ENCODE results near the gene CD34. TPM values are rescaled to one million over a fixed set of nuclear protein-coding genes. Genes with fewer than 3 reads are reported as not detected.
"Not testable (repeated sequence)": the region's sequence is repeated elsewhere in the genome, so short reads cannot be mapped to it uniquely, and the experiment has no call there.

CD34 gene
- total RNA-seq, 1 donor, result 0.42 TPM

DNA sequence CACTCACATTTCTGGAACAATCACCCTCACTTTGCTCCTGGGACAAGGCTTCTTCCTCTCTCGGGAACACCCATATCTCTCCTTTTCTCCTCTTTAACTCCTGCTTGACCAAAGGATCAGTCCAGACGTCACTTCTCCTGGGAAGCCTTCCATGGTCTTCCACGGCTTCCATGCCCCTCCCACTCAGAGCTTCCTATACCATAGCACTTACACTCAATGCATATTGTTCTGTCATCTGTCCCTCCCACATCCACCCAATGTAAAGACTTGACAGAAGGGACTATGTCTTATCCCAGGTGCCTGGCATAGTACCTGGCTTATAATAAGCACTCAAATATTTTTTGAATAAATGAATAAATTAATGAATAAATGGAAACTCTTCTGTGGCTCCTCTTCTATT is 28.2 kb downstream of the CD34 start:
- Histone ChIP-seq H3K27me3 (ENCODE audit: insufficient read depth, low read length) (no peaks in the 10 kb centered on the region), H3K4me3 (ENCODE audit: low read length) (no peak overlapping the region), H3K9me3 (ENCODE audit: low read depth, low read length) (no peaks in the 10 kb centered on the region), H3K4me1 (ENCODE audit: insufficient read depth, low read length) (peaks cover 25% of the 10 kb centered on the region)

DNA sequence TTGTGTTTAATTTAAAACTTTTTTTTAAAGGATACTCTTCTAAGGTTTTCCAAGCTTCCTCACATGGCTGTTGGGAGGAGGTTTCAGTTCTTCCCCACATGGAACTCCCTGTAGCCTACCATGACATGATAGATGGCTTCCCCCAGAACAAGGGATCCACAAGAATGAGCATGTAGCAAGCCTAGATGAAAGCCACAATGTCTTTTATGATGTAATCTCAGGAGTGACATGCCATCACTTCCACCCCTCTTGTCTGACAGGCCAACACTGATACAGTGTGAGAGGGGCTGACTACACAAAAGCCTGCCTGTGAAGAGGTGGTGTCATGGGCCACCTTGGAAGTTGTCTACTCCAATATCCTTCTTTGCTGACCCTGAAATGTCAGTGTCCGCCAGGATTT is 32.0 kb downstream of the CD34 start:
- Histone ChIP-seq H3K4me1 (ENCODE audit: insufficient read depth, low read length) (peaks cover 25% of the 10 kb centered on the region), H3K9me3 (ENCODE audit: low read depth, low read length) (no peaks in the 10 kb centered on the region), H3K27me3 (ENCODE audit: insufficient read depth, low read length) (no peaks in the 10 kb centered on the region), H3K4me3 (ENCODE audit: low read length) (no peak overlapping the region)

DNA sequence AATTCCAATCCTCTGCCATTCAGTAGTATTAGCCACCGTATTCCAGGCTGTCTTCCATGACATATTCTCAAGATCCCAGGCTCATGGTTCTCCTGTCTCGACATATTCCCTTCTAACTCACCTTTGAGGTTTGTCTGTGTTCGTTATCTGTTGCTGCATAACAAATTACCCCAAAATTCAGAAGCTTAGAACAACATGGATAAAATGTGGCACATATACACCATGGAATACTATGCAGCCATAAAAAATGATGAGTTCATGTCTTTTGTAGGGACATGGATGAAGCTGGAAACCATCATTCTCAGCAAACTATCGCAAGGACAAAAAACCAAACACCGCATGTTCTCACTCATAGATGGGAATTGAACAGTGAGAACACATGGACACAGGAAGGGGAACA is 33.0 kb downstream of the CD34 start:
- not testable (repeated sequence) for H3K4me3 ChIP-seq (ENCODE audit: low read length); H3K9me3 ChIP-seq (ENCODE audit: low read depth, low read length)
- H3K4me1 ChIP-seq (ENCODE audit: insufficient read depth, low read length), result peaks cover 32% of the 10 kb centered on the region

DNA sequence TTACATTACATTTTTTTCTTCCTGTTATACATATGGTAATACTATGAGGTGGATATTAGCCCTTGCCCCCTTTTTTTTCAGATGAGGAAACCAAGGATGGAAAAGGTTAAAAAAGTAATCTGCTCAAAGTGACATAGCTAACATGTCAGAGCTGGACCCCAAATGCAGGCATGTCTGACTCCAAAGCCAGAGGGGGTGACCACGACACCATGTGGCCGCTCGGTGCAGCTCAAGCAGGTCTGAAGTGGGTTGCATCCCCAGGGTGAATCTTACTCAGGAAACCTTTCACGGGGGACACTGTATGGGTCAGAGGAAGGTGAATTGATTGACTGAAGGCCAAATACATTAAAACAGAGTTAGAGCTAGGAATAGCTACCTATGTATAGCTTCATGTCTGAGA is 34.8 kb downstream of the CD34 start:
- Histone ChIP-seq H3K4me3 (ENCODE audit: low read length) (no peak overlapping the region), H3K4me1 (ENCODE audit: insufficient read depth, low read length) (peaks cover 37% of the 10 kb centered on the region), H3K27me3 (ENCODE audit: insufficient read depth, low read length) (no peaks in the 10 kb centered on the region), H3K9me3 (ENCODE audit: low read depth, low read length) (no peaks in the 10 kb centered on the region)

More for the DNA sequence above, 33.0 kb downstream of the CD34 start:
- not testable (repeated sequence) for H3K27me3 ChIP-seq (ENCODE audit: insufficient read depth, low read length)

DNA sequence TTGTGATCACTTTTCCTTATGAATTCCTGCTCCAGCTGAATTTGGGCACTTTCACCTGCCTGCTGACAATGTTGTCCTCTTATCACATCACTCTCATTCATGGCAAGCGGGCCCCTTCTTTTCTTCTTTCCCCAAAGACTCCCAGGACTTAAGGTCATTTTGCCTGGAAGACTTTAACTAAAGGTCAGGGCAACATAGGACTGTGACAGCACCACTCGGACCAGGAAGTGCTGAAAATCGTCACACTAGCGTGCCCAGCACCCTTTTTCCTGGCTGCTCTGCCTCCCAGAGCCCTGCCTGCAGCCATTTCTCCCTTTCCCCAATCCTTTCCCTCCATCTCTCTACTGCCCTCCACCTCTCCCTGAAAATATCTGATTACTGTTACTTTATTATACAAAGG is 35.4 kb downstream of the CD34 start:
- no peaks in the 10 kb centered on the region for H3K9me3 ChIP-seq (ENCODE audit: low read depth, low read length)
- peaks cover 43% of the 10 kb centered on the region for H3K4me1 ChIP-seq (ENCODE audit: insufficient read depth, low read length)
- no peak overlapping the region for H3K4me3 ChIP-seq (ENCODE audit: low read length)
- H3K27me3 ChIP-seq (ENCODE audit: insufficient read depth, low read length), result no peaks in the 10 kb centered on the region

DNA sequence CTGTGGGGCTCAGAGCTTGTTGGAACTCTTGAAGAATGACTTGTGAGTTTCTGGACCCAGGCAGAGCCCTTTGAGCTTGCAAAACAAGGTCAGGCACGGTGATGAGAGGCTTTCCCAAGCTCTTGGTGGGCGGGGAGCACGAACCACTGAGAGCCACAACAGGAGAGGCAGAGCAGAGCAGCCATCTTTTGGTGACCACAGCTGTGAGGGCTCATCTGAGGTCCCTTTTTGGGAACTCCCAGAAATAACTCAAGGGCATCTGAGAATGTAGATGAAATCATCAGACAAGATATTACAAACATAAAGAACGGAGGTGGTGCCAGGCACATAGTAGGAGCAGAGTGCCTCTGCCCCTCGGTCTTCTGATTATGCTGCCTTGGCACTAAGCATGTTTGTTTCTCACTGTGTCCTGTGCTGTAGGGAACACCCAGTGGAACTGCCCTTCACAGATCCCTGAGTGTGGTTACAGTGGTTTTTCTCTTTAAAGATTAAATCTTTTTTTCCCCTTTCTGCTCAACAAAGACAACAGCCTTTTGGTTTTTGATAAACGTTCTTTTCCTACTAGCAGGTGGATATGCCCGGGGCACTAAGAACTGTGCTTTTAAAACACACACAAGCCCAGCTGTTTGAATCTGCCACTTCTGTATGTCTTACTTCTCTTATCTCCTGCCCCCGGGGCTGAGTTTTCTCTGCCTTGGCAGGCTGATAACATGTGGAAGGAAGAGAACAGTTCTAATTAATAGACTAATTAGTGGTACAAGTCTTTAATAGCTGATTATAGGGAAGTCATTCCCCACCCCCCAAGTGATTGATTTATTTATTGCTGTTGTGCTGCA is 37.7 kb downstream of the CD34 start:
- Histone ChIP-seq H3K27me3 (ENCODE audit: insufficient read depth, low read length) (no peaks in the 10 kb centered on the region), H3K4me3 (ENCODE audit: low read length) (no peak overlapping the region), H3K4me1 (ENCODE audit: insufficient read depth, low read length) (peaks cover 56% of the 10 kb centered on the region), H3K9me3 (ENCODE audit: low read depth, low read length) (no peaks in the 10 kb centered on the region)

DNA sequence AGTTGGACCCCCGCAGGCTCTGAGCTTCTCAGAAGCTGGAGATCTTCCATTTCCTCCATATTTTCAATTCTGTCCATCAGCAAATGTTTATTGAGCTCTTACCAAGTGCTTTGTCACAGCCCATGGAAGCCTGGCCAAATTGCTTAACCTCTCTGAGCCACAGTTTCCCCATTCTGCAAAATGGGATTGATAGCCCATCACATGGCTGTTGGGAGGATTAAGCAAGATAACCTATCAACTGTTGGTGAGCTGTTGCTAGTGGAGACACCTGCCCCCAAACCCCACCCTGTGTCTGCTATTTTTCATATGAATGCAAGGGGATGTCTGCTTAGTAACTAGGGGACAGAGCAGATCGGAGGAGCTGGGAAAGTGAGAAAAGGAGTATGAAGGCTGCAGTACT is 38.3 kb downstream of the CD34 start:
- H3K4me1 ChIP-seq (ENCODE audit: insufficient read depth, low read length), result peaks cover 58% of the 10 kb centered on the region
- no peaks in the 10 kb centered on the region for H3K27me3 ChIP-seq (ENCODE audit: insufficient read depth, low read length)
- no peak overlapping the region for H3K4me3 ChIP-seq (ENCODE audit: low read length)
- H3K9me3 ChIP-seq (ENCODE audit: low read depth, low read length), result no peaks in the 10 kb centered on the region

DNA sequence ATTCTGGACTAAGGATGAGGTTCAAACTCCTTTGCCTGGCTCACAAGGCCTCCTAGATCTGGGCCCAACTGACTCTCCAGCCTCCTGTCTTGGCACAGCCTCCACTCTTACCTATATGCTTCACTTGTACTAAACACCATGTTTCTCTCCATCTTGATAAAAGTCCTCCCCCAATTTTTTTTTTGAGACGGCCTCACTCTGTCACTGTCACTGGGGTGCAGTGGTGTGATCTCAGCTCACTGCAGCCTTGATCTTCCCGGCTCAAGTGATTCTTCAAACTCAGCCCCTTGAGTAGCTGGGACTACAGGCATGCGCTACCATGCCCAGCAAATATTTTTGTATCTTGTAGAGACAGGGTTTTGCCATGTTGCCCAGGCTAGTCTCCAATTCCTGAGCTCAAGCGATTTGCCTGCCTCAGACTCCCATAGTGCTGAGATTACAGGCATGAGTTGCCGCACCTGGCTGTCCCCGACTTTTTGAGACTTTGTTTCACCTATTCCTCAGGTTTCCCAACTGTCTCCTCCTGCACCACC is 39.7 kb downstream of the CD34 start:
- Histone ChIP-seq H3K27me3 (ENCODE audit: insufficient read depth, low read length) (no peaks in the 10 kb centered on the region), H3K4me1 (ENCODE audit: insufficient read depth, low read length) (peaks cover 73% of the 10 kb centered on the region), H3K4me3 (ENCODE audit: low read length) (no peak overlapping the region), H3K9me3 (ENCODE audit: low read depth, low read length) (no peaks in the 10 kb centered on the region)

DNA sequence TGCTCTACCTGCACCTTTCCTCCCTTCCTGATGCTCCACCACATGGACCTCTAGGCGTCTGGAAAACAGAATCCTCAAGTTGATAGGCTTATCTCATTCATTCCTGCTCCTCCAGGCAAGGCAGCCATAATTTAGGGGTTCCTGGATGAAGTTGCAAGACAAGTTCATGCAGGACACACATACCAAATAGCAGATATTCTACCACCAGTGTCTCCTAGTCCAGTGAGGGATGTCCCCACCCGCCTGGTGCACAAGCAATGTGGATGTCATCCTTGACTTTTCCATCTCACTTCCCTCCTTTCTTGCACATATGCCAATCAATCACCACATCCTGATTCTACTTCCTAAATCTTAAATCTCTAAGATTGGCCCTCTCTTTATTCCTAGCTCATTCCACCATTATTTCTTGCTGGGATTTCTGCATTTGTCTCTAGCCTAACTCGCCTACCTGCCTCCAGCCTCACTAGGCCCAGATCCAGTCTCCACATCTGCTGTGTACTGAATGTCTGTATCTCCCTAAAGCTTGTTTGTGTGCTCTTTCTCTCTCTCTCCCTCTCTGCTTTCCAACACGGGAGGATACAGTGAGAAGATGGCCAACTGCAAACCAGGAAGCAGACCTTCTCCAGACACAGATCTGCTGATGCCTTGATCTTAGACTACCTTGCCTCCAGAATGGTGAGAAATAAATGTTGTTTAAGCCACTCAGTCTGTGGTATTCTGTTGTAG is 40.5 kb downstream of the CD34 start:
- H3K27me3 ChIP-seq (ENCODE audit: insufficient read depth, low read length), result no peaks in the 10 kb centered on the region
- H3K4me3 ChIP-seq (ENCODE audit: low read length), result no peak overlapping the region
- no peaks in the 10 kb centered on the region for H3K9me3 ChIP-seq (ENCODE audit: low read depth, low read length)
- peaks cover 75% of the 10 kb centered on the region for H3K4me1 ChIP-seq (ENCODE audit: insufficient read depth, low read length)

DNA sequence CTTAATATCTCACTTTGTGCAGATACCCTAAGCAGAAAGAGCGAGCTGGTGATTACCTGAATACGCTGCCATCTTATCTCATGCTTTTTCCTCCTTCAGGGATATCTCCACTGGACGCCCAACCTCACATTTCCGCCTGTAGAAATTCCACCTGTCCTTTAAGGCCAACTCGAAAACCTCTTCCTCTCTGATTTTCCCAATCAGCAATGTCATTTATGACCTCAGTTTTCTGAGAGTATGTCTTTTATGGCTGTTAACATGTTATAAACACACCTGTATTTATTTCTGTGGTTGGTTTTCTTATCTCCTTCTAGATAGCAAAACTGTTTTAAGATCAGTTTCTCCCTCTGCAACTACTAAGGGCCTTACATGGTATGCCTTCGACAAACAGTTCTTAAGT is 41.1 kb downstream of the CD34 start:
- H3K9me3 ChIP-seq (ENCODE audit: low read depth, low read length), result no peaks in the 10 kb centered on the region
- no peak overlapping the region for H3K4me3 ChIP-seq (ENCODE audit: low read length)
- no peaks in the 10 kb centered on the region for H3K27me3 ChIP-seq (ENCODE audit: insufficient read depth, low read length)
- peaks cover 76% of the 10 kb centered on the region for H3K4me1 ChIP-seq (ENCODE audit: insufficient read depth, low read length)

DNA sequence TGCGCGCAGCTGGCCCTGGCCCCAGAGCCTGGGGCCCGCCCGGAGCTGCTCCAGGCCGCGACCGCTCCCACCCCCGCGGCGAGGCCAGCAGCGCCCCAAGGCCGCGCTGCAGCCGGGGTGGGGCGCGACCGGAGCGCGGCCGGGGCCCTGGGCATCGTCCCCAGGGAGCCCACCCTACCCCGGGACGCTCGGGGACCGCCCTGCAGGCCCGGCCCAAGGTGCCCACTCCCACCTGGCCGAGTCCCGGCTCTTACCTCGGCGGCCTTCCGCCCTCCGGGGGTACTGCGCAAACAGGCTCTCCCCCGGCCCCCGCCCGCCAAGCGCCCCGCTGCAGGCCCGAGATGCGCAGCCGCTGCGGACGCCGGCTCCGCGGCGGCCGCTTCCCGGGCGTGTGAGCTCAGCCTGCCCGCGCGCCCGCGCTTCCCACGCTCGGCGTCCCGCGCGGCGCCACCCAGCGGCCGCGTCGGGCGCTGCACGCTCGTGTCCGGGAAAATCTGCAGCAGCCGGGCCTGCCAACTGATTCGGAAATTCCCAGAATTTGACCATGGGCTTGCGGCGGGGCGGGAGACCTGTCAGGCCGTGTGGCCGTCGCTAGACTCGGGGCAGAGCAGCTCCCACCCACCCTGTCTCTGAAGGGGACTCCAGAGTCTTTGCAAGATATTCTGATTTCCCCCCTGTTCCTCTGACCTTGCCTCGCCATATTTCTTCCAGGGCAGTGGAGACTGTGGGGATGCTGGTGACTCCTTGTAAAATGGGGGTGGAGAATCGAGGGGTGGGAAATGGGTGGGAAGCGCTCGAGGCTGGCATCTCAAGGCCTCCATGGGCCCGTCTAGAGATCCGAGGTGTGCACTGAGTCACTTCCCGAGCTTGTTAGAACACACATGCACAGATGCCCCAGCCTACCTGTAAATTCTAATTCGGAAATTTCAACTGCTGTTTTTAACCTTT is 41.9 kb downstream of the CD34 start:
- Histone ChIP-seq H3K9me3 (ENCODE audit: low read depth, low read length) (no peaks in the 10 kb centered on the region), H3K27me3 (ENCODE audit: insufficient read depth, low read length) (no peaks in the 10 kb centered on the region), H3K4me1 (ENCODE audit: insufficient read depth, low read length) (peaks cover 82% of the 10 kb centered on the region), H3K4me3 (ENCODE audit: low read length) (peak overlapping the region; percentile 76)

DNA sequence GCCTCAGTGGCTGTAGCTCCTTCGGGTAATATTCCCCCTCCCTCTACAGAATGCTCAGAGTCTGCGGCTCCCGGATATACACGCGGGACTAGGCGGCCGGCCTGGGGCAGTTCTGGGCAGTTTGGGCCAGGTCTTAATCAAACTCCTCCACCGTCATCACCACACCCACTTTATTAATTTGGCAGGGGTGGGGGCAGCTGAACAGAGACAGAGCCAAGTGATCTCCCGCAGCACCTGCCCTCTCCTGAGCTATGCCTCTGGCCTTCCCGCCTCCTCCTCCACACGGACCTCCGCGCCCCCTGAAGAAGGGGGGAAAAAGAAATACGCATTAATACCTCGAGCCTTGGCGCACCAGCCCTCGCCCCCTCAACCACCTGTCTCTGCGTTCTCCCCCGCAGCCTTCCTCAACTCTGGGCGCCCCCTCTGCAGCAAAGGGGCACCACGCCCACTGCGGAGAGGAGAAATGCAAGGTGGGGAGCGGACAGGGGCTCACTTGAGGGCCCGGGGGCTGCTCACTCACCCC is 42.6 kb downstream of the CD34 start:
- Histone ChIP-seq H3K4me1 (ENCODE audit: insufficient read depth, low read length) (peaks cover 82% of the 10 kb centered on the region), H3K9me3 (ENCODE audit: low read depth, low read length) (no peaks in the 10 kb centered on the region)

DNA sequence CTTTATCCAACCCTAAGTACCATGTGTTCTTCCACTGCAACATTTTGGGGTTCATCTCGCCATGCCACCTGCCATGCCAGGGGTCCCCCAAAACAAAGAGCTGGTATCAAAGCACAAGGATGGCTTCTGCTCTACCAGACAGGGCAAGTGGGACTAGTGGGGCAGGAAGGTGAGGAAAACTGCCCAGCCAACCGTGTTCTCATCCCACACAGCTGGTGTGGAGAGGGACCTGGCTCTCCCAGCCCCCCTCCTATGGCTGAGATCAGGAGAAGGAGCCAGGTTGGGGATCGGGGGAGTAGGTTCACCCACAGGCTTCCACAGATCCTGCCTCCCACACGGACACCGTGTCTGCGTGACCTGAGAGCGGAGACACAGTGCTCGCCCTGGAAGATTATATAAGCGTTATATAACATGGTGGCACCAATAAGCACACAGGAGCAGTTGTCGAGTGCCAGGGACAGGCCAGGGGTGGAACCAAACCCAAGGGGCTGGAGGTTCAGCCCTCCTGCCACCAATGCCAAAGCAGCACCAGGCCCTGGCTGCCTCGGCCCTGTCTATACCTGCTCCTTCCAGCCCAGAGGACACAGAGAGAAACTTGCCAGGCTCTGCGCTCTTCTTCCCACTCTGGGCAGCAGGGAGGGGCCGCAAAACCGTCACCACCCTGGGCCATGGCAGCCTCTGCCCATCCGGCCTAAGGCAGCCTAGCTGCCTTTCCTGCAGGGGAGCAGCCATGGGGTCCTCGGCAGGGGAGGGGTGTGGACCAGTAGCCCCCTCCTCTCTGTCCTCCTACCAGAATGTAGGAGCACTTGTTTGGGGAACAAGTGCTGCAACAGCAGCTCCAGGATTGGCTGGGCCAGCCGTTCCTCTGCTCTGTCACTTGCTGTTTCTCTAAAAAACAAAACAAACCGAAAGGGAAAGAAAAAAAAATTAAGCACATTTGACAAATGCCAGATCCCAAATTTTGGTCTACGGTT is 43.5 kb downstream of the CD34 start:
- Histone ChIP-seq H3K4me1 (ENCODE audit: insufficient read depth, low read length) (peaks cover 79% of the 10 kb centered on the region), H3K9me3 (ENCODE audit: low read depth, low read length) (no peaks in the 10 kb centered on the region), H3K27me3 (ENCODE audit: insufficient read depth, low read length) (no peaks in the 10 kb centered on the region), H3K4me3 (ENCODE audit: low read length) (peak overlapping the region; percentile 76)

More for the DNA sequence above, 42.6 kb downstream of the CD34 start:
- H3K4me3 ChIP-seq (ENCODE audit: low read length), result peak overlapping the region; percentile 76
- no peaks in the 10 kb centered on the region for H3K27me3 ChIP-seq (ENCODE audit: insufficient read depth, low read length)

Data from mononuclear cell (primary cell).